Mesenchymal stem cell (in vitro differentiated cells and primary cell): ENCODE results near the gene WTAP.
"Not testable (repeated sequence)": the region's sequence is repeated elsewhere in the genome, so short reads cannot be mapped to it uniquely, and the experiment has no call there.

Experiments
- DNase-seq: peaks from one replicate; pipeline ENCODE4 v3.0.0-alpha.2; 2013
- H2AFZ ChIP-seq: one replicate; pipeline ENCODE4 v1.6.1; 2013; ENCODE audit warnings: low read depth, mild to moderate bottlenecking, control low read depth, inconsistent platforms, low read length, moderate library complexity
- H2AK5ac ChIP-seq: 2 replicates; pipeline ENCODE4 v1.6.1; 2013; ENCODE audit warnings: low read length, moderate library complexity, mild to moderate bottlenecking, inconsistent platforms; ENCODE audit not compliant: severe bottlenecking
- H2BK120ac ChIP-seq: one replicate; pipeline ENCODE4 v1.6.1; 2013; ENCODE audit warnings: low read depth, mild to moderate bottlenecking, inconsistent platforms, low read length, moderate library complexity
- H2BK12ac ChIP-seq, 2 experiments: one replicate each; pipeline ENCODE4 v1.6.1; 2013; ENCODE audit warnings: inconsistent platforms in 2 of 2, low read length in 2 of 2, mild to moderate bottlenecking in 2 of 2, moderate library complexity in 2 of 2, control low read depth in 1 of 2
- H2BK15ac ChIP-seq: one replicate; pipeline ENCODE4 v1.6.1; 2013; ENCODE audit warnings: mild to moderate bottlenecking, low read depth, inconsistent platforms; ENCODE audit not compliant: poor library complexity, severe bottlenecking
- H2BK5ac ChIP-seq: 2 replicates; pipeline ENCODE4 v1.6.1; 2013; ENCODE audit warnings: low read depth, mild to moderate bottlenecking, low read length, control low read depth, inconsistent platforms; ENCODE audit not compliant: poor library complexity, severe bottlenecking
- H3K14ac ChIP-seq, 2 experiments: one replicate each; pipeline ENCODE4 v1.6.1; 2013; ENCODE audit warnings: inconsistent platforms in 2 of 2, low read length in 2 of 2, control low read depth in 1 of 2, mild to moderate bottlenecking in 1 of 2, moderate library complexity in 1 of 2
- H3K18ac ChIP-seq, 2 experiments: one replicate each; pipeline ENCODE4 v1.6.1; 2013; ENCODE audit warnings: inconsistent platforms in 2 of 2, low read length in 2 of 2, control low read depth in 1 of 2, low read depth in 1 of 2, mild to moderate bottlenecking in 1 of 2
- H3K23ac ChIP-seq, 2 experiments: one replicate each; pipeline ENCODE4 v1.6.1; 2013; ENCODE audit warnings: inconsistent platforms in 2 of 2, low read length in 2 of 2, mild to moderate bottlenecking in 2 of 2, moderate library complexity in 2 of 2, control low read depth in 1 of 2
- H3K27ac ChIP-seq: 2 replicates; pipeline ENCODE4 v1.5.1; 2013; ENCODE audit warnings: mild to moderate bottlenecking, moderate library complexity, low read length, control low read depth, inconsistent platforms; ENCODE audit not compliant: poor library complexity, severe bottlenecking
- H3K27me3 ChIP-seq, 2 experiments: 2 replicates each; pipeline versions ENCODE4 v1.6.1 to v1.7.0; 2013; ENCODE audit warnings: low read length in 2 of 2, mild to moderate bottlenecking in 2 of 2, moderate library complexity in 2 of 2, control low read depth in 1 of 2, inconsistent platforms in 1 of 2; ENCODE audit not compliant: control insufficient read depth in 1 of 2, insufficient read depth in 1 of 2
- H3K36me3 ChIP-seq, 2 experiments: 2 replicates each; pipeline versions ENCODE4 v1.6.1 to v1.7.0; 2013; ENCODE audit warnings: low read length in 2 of 2, control low read depth in 1 of 2, inconsistent platforms in 1 of 2, low read depth in 1 of 2, mild to moderate bottlenecking in 1 of 2; ENCODE audit not compliant: insufficient read depth in 2 of 2, control insufficient read depth in 1 of 2
- H3K4ac ChIP-seq, 2 experiments: one replicate each; pipeline ENCODE4 v1.6.1; 2013; ENCODE audit warnings: inconsistent platforms in 2 of 2, low read length in 2 of 2, mild to moderate bottlenecking in 2 of 2, moderate library complexity in 2 of 2, control low read depth in 1 of 2, low read depth in 1 of 2
- H3K4me1 ChIP-seq: 2 replicates; pipeline ENCODE4 v1.6.1; 2013; ENCODE audit warnings: low read depth, low read length, control low read depth; ENCODE audit not compliant: control insufficient read depth, insufficient read depth
- H3K4me2 ChIP-seq: 2 replicates; pipeline ENCODE4 v1.6.1; 2013; ENCODE audit warnings: low read length, mild to moderate bottlenecking, inconsistent platforms; ENCODE audit not compliant: poor library complexity, severe bottlenecking
- H3K4me3 ChIP-seq, 2 experiments: 2 replicates each; pipeline versions ENCODE4 v1.5.1 to v1.7.0; 2013; ENCODE audit warnings: low read length in 2 of 2, mild to moderate bottlenecking in 2 of 2, control low read depth in 1 of 2, low read depth in 1 of 2; ENCODE audit not compliant: insufficient read depth in 1 of 2
- H3K79me1 ChIP-seq: replicated peaks from 2 replicates; pipeline ENCODE4 v1.6.1; 2013; ENCODE audit warnings: mild to moderate bottlenecking, control low read depth, low read length, inconsistent platforms; ENCODE audit not compliant: poor library complexity, severe bottlenecking
- H3K9ac ChIP-seq: 2 replicates; pipeline ENCODE4 v1.7.0; 2013; ENCODE audit warnings: mild to moderate bottlenecking, low read length, moderate library complexity
- H3K9me3 ChIP-seq: 2 replicates; pipeline ENCODE4 v1.7.0; 2013; ENCODE audit warnings: mild to moderate bottlenecking, low read length; ENCODE audit not compliant: control insufficient read depth
- H4K8ac ChIP-seq: one replicate; pipeline ENCODE4 v1.6.1; 2013; ENCODE audit warnings: inconsistent platforms, mild to moderate bottlenecking, low read length, moderate library complexity
- H4K91ac ChIP-seq: one replicate; pipeline ENCODE4 v1.6.1; 2013; ENCODE audit warnings: mild to moderate bottlenecking, low read length, inconsistent platforms
- WGBS: methylation state at CpG from one replicate; pipeline ENCODE4 v1.1.7; 2013; ENCODE audit warnings: mixed read lengths; 5-methylcytosine and 5-hydroxymethylcytosine counted together

The WTAP gene

DNA sequence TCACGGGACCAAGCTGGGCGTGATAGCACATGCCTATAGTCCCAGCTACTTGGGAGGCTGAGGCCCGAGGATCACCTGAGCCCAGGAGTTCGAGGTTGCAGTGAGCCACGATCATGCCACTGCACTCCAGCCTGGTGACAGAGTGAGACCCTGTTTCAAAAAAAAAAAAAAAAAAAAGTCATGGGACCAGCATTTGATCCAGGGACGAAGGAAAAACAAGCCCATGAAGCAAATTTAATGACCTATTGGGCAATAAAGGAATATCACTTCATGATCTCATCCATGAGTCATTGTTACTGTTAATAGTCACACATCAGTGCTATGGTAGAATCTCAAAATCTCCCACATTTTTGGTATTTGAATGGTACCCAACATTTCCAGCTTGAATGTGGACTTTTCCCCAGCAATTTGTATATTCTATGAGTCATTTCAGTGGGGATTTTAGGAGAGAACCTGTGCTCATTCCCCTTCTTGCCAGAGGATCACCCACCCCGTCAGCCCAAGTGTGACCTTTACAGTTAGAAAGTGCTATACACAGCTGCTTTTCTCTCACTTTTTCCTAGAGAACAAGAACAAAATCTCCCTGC is 25.8 kb upstream of the WTAP start:
- no peak overlapping the region for H3K23ac ChIP-seq
- no peak overlapping the region for H2AFZ ChIP-seq
- peaks cover 10 to 14% of the 10 kb centered on the region in 2 experiments for H3K36me3 ChIP-seq
- H3K4me3 ChIP-seq: peak overlapping the region in 1 of 2 experiments; percentile 10
- H2BK12ac ChIP-seq: no peak overlapping the region
- H4K8ac ChIP-seq: no peak overlapping the region
- H2BK5ac ChIP-seq: no peak overlapping the region
- H2BK120ac ChIP-seq: no peak overlapping the region
- peak; percentile 96 for DNase-seq
- no peak overlapping the region for H2AK5ac ChIP-seq
- H3K27ac ChIP-seq: peak overlapping the region; percentile 56
- no peaks in the 10 kb centered on the region for H3K27me3 ChIP-seq
- no peak overlapping the region for H3K4me2 ChIP-seq
- 75% methylated on average over 7 of the region's 7 CpGs for WGBS
- H3K9ac ChIP-seq: peak overlapping the region; percentile 77
- H4K91ac ChIP-seq: no peak overlapping the region
- peaks cover 22% of the 10 kb centered on the region for H3K79me1 ChIP-seq
- no peak overlapping the region for H3K18ac ChIP-seq
- no peak overlapping the region for H3K14ac ChIP-seq
- H3K4me1 ChIP-seq: peaks cover 4% of the 10 kb centered on the region
- H3K9me3 ChIP-seq: peaks cover 8% of the 10 kb centered on the region
- H2BK15ac ChIP-seq: no peak overlapping the region
- H3K4ac ChIP-seq: no peak overlapping the region

DNA sequence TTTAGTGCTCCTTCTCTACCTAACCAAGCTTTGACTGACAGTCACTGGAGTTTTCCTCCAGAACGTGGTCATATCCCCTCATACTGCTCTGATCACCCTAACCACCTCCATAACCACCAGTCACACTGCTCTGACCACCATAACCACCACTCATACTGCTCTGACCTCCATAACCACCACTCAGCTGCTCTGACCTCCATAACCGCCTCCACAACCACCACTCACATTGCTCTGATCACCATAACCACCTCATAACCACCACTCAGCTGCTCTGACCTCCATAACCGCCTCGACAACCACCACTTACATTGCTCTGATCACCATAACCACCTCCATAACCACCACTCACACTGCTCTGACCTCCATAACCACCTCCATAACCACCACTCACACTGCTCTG is 16.7 kb upstream of the WTAP start:
- not testable (repeated sequence) for H3K4me2 ChIP-seq, H3K4ac ChIP-seq, H3K27ac ChIP-seq, H3K23ac ChIP-seq, H2BK120ac ChIP-seq, H4K91ac ChIP-seq, H2BK5ac ChIP-seq, H3K9me3 ChIP-seq, DNase-seq, H2BK12ac ChIP-seq, H3K18ac ChIP-seq, H3K4me3 ChIP-seq, H2BK15ac ChIP-seq, H2AK5ac ChIP-seq, H3K27me3 ChIP-seq, H4K8ac ChIP-seq, H3K14ac ChIP-seq, H3K36me3 ChIP-seq, H3K9ac ChIP-seq, H2AFZ ChIP-seq, H3K4me1 ChIP-seq
- 69% methylated on average over 4 of the region's 4 CpGs for WGBS
- H3K79me1 ChIP-seq: peaks cover 27% of the 10 kb centered on the region

- H4K8ac ChIP-seq, H3K9ac ChIP-seq, H3K36me3 ChIP-seq, H2BK120ac ChIP-seq, H3K27me3 ChIP-seq, H3K4me1 ChIP-seq, H3K18ac ChIP-seq, H3K27ac ChIP-seq, H3K4ac ChIP-seq, H2BK12ac ChIP-seq, H3K4me2 ChIP-seq, H3K14ac ChIP-seq, H2BK15ac ChIP-seq, H4K91ac ChIP-seq, H3K4me3 ChIP-seq, H3K23ac ChIP-seq, H2AK5ac ChIP-seq, DNase-seq, H2BK5ac ChIP-seq, H3K9me3 ChIP-seq, H2AFZ ChIP-seq: not testable (repeated sequence)
- peaks cover 34% of the 10 kb centered on the region for H3K79me1 ChIP-seq
- WGBS: 88% methylated on average over 3 of the region's 3 CpGs
Measured at GRCh38 chr6:159712389-159712788, 14.9 kb upstream of the WTAP start.

DNA sequence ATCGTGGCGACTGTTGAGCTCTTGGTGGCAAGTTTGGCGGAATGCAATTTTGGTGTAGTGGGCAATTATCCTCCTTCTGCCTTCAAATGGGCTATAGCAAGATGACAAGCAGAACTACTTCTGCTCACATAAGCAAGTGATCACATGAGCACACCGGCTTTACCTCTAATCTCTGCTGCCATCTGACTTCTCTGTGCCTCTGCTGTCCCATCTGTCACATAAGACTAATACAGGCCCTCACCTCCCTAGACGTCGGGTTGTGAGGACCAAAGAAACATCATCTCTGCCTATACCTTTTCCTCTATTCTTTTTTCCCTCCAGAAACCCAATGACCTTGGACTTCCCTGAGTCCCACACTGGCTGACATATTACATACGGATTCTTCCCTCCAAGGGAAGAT is 13.3 kb upstream of the WTAP start:
- no peak overlapping the region for H3K4me2 ChIP-seq
- WGBS: 98% methylated on average over 7 of the region's 7 CpGs
- H3K14ac ChIP-seq: no peak overlapping the region
- H2BK12ac ChIP-seq: peak overlapping the region in 1 of 2 experiments; percentile 66
- H4K8ac ChIP-seq: no peak overlapping the region
- no peak for DNase-seq
- H3K18ac ChIP-seq: peak overlapping the region in 1 of 2 experiments; percentile 30
- no peak overlapping the region for H3K27ac ChIP-seq
- H3K4me3 ChIP-seq: peak overlapping the region in 1 of 2 experiments; percentile 4
- no peak overlapping the region for H2BK5ac ChIP-seq
- peaks cover 2% of the 10 kb centered on the region for H3K4me1 ChIP-seq
- H3K23ac ChIP-seq: no peak overlapping the region
- H2BK15ac ChIP-seq: no peak overlapping the region
- H2AFZ ChIP-seq: no peak overlapping the region
- H3K9me3 ChIP-seq: no peaks in the 10 kb centered on the region
- peak overlapping the region; percentile 44 for H2AK5ac ChIP-seq
- H3K27me3 ChIP-seq: no peaks in the 10 kb centered on the region
- no peak overlapping the region for H4K91ac ChIP-seq
- no peak overlapping the region for H3K9ac ChIP-seq
- H3K4ac ChIP-seq: no peak overlapping the region
- H2BK120ac ChIP-seq: no peak overlapping the region
- H3K79me1 ChIP-seq: peaks cover 40% of the 10 kb centered on the region
- H3K36me3 ChIP-seq: peaks cover 4 to 9% of the 10 kb centered on the region in 2 experiments
